Activated CD4-positive, alpha-beta T cell treated with anti-CD3 and anti-CD28 coated beads for 36 hours (primary cell): Measurements from ENCODE around the gene ADGRG2. TPM values are rescaled to one million over a fixed set of nuclear protein-coding genes. Genes with fewer than 3 reads are reported as not detected.

Experiments
- ATAC-seq: fragments of 200-7000 bp; cut with Tn5 transposase; one replicate; pipeline ENCODE4 v1.10.0; 2021; ENCODE audit warnings: mild to moderate bottlenecking, moderate library complexity
- CTCF ChIA-PET: fragments of 350-600 bp; sonication (Branson Sonifier 250); formaldehyde crosslinking; loops from one replicate; lab custom pipeline; 2021; ENCODE audit warnings: antibody characterized with exemption; lab: Charles Lee
- POLR2A ChIA-PET: fragments of 350-600 bp; sonication (Branson Sonifier 250); formaldehyde crosslinking; loops from one replicate; lab custom pipeline; 2021; ENCODE audit warnings: antibody characterized with exemption, inconsistent platforms; lab: Charles Lee
- DNase-seq: peaks from one replicate; pipeline ENCODE4 v3.0.0-alpha.2; 2020
- H3K27ac Mint-ChIP-seq: one replicate; pipeline ENCODE4 v1.8.0; 2021; ENCODE audit warnings: mixed read lengths
- H3K27me3 Mint-ChIP-seq: one replicate; pipeline ENCODE4 v1.8.0; 2021; ENCODE audit warnings: mixed read lengths
- H3K36me3 Mint-ChIP-seq: one replicate; pipeline ENCODE4 v1.8.0; 2021; ENCODE audit warnings: low read depth, mixed read lengths
- H3K4me1 Mint-ChIP-seq: one replicate; pipeline ENCODE4 v1.8.0; 2021; ENCODE audit warnings: mixed read lengths
- H3K4me3 Mint-ChIP-seq: one replicate; pipeline ENCODE4 v1.8.0; 2021; ENCODE audit warnings: mild to moderate bottlenecking, moderate library complexity, mixed read lengths
- H3K9me3 Mint-ChIP-seq: one replicate; pipeline ENCODE4 v1.8.0; 2021; ENCODE audit warnings: low read depth, mixed read lengths
- intact Hi-C, 2 experiments: fragments of 100-400 bp; cut with DNase I in 1 of 2; cut with micrococcal nuclease in 1 of 2; formaldehyde crosslinking; loops; one replicate each; pipeline versions ENCODE4 v1.14.2 to v1.15.1; 2022 to 2024; cut with DNase I, micrococcal nuclease
- total RNA-seq, 2 experiments: library from RNA; stranded (reverse); gene quantifications; one replicate each; pipeline ENCODE4 v1.2.3, GENCODE V29; 2021

ADGRG2 gene
- total RNA-seq, 2 experiments from 2014 or later: not detected

- H3K27ac Mint-ChIP-seq: no peak overlapping the region
- H3K4me3 Mint-ChIP-seq: no peak overlapping the region
- DNase-seq (no peak), ATAC-seq (no peak)
- H3K4me1 Mint-ChIP-seq: peaks cover 13% of the 10 kb centered on the region
- no peaks in the 10 kb centered on the region for H3K9me3 Mint-ChIP-seq
- POLR2A ChIA-PET: no interaction called here
- intact Hi-C loops: no loop called here
- no peaks in the 10 kb centered on the region for H3K27me3 Mint-ChIP-seq
- CTCF ChIA-PET: no interaction called here
- H3K36me3 Mint-ChIP-seq: peaks cover 15% of the 10 kb centered on the region
Observed at GRCh38 chrX:18949944-18950301, 172.3 kb downstream of the ADGRG2 start.

DNA sequence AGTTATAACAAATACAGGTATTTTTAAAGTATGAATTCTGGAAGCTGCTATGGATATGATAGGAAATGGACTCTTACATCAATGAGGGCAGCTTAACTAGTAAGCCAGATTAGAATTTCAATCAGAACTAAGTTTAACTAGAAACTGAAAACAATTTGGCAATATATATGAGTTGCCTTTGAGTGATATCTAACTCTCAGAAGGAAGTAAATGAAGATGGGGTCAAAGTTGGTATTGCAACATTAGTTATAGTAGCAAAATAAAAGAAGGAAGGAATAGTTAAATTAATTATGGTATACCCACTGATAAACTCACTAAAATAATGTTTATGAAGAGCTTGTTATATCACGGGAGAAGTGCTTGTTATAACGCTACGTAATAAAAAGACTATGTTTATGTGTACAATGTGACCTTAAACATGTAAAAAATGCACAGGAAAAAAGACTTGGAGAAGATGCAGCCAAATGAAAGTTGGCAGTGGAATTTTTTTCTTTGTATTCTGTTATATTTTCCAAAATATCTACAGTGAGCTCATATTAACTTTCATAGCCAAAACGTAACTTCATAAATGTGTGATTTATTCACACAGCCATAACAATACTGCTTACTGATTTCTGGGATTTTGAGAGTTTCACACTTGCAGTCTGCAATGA, 172.9 kb downstream of the ADGRG2 start:
- Mint-ChIP-seq H3K27ac (no peak overlapping the region), H3K4me3 (no peak overlapping the region), H3K4me1 (peaks cover 8% of the 10 kb centered on the region), H3K9me3 (no peaks in the 10 kb centered on the region), H3K36me3 (peaks cover 15% of the 10 kb centered on the region), H3K27me3 (no peaks in the 10 kb centered on the region)
- intact Hi-C loops: no loop called here
- ChIA-PET CTCF (no interaction called here), POLR2A (no interaction called here)
- ATAC-seq: no peak
- no peak for DNase-seq

DNA sequence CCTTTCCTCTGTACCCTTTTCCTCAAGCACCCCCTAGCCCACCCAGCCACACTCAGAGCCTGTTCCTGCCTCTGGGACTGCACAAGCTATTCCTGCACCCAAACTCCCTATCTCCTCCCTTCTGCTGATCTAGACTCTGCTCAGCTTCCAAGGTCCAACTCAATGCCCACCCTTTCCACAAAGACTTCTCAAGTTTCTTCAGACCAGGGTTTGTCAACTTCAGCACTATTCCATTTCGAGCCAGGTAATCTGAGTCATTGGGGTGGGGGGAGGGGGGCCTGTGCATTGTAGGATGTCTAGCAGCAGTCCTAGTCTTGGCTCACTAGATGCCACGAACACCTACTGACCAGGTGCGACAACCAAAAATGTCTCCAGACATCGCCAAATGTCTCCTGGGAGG, 175.7 kb downstream of the ADGRG2 start:
- Mint-ChIP-seq H3K4me3 (no peak overlapping the region), H3K27ac (no peak overlapping the region), H3K27me3 (no peaks in the 10 kb centered on the region), H3K9me3 (no peaks in the 10 kb centered on the region), H3K4me1 (no peaks in the 10 kb centered on the region), H3K36me3 (peaks cover 12% of the 10 kb centered on the region)
- ATAC-seq (no peak), DNase-seq (no peak)
- intact Hi-C loops: no loop called here
- POLR2A ChIA-PET: no interaction called here
- CTCF ChIA-PET: no interaction called here

- H3K36me3 Mint-ChIP-seq: peaks cover 14% of the 10 kb centered on the region
- DNase-seq (no peak), ATAC-seq (no peak)
- H3K4me1 Mint-ChIP-seq: no peaks in the 10 kb centered on the region
- intact Hi-C loops: no loop called here
- H3K9me3 Mint-ChIP-seq: no peaks in the 10 kb centered on the region
- no peak overlapping the region for H3K4me3 Mint-ChIP-seq
- no peak overlapping the region for H3K27ac Mint-ChIP-seq
- ChIA-PET CTCF (no interaction called here), POLR2A (no interaction called here)
- H3K27me3 Mint-ChIP-seq: no peaks in the 10 kb centered on the region
Observed at GRCh38 chrX:18946157-18946556, 176.1 kb downstream of the ADGRG2 start.

- H3K36me3 Mint-ChIP-seq: peaks cover 15% of the 10 kb centered on the region
- POLR2A ChIA-PET: no interaction called here
- no peak overlapping the region for H3K27ac Mint-ChIP-seq
- intact Hi-C loops: no loop called here
- DNase-seq: no peak
- CTCF ChIA-PET: no interaction called here
- ATAC-seq: no peak
- H3K9me3 Mint-ChIP-seq: no peaks in the 10 kb centered on the region
- H3K4me1 Mint-ChIP-seq: no peaks in the 10 kb centered on the region
- H3K4me3 Mint-ChIP-seq: no peak overlapping the region
- H3K27me3 Mint-ChIP-seq: no peaks in the 10 kb centered on the region
Observed at GRCh38 chrX:18945483-18945882, 176.8 kb downstream of the ADGRG2 start.

DNA sequence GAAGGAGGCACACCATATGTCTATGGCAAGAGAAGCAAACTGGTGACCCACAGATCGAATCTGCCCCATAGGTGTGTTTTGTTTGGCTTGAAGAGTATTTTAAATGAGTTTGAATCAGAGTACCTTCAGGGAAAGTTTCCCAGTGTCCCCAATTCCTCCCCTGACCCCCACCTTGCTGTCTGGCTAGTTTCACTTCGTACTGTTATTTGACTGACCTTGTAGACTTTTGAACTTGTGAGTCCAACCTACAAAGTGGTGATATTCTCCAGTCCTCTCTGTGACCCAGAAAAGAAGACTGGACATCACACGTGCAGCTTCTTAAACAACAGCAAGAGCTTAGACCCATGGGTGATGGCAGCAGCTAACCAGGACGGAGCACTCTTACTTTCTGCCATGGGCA, 177.8 kb downstream of the ADGRG2 start:
- peaks cover 12% of the 10 kb centered on the region for H3K36me3 Mint-ChIP-seq
- no peaks in the 10 kb centered on the region for H3K27me3 Mint-ChIP-seq
- intact Hi-C loops: no loop called here
- H3K9me3 Mint-ChIP-seq: no peaks in the 10 kb centered on the region
- no peak for ATAC-seq
- H3K4me1 Mint-ChIP-seq: no peaks in the 10 kb centered on the region
- no peak overlapping the region for H3K27ac Mint-ChIP-seq
- H3K4me3 Mint-ChIP-seq: no peak overlapping the region
- CTCF ChIA-PET: no interaction called here
- DNase-seq: no peak
- POLR2A ChIA-PET: no interaction called here

- no peak for ATAC-seq
- POLR2A ChIA-PET: no interaction called here
- H3K36me3 Mint-ChIP-seq: peaks cover 15% of the 10 kb centered on the region
- H3K4me1 Mint-ChIP-seq: no peaks in the 10 kb centered on the region
- intact Hi-C loops: no loop called here
- no peak overlapping the region for H3K4me3 Mint-ChIP-seq
- CTCF ChIA-PET: interaction anchor here (2.0 kb wide), 1 partner anchor 392 kb away, joined by 5 read pairs; no protein-coding TSS in a partner anchor
- H3K27me3 Mint-ChIP-seq: no peaks in the 10 kb centered on the region
- no peaks in the 10 kb centered on the region for H3K9me3 Mint-ChIP-seq
- H3K27ac Mint-ChIP-seq: no peak overlapping the region
- no peak for DNase-seq
Observed at GRCh38 chrX:18941896-18942295, 180.4 kb downstream of the ADGRG2 start.

Other genes with a start within 250 kb of the ADGRG2 start
- 10 to 100 TPM; 22.0 to 24.5 TPM for gene PHKA2, start 138.4 kb downstream of the ADGRG2 start, total RNA-seq
- 100 to 1,000 TPM; 204 to 217 TPM for gene PDHA1, start 221.5 kb upstream of the ADGRG2 start, total RNA-seq